Esophagus muscularis mucosa (tissue), 3 donors: ENCODE measurements around the gene DLL4.

Experiments used
- CTCF ChIP-seq, 3 experiments: fragments of 200-600 bp in 2 of 3; fragments of 450-650 bp in 1 of 3; sonication (generic) in 2 of 3; IDR thresholded peaks; one replicate each; pipeline ENCODE4 v1.5.1; 2017 to 2019; ENCODE audit warnings: antibody characterized with exemption in 3 of 3, mild to moderate bottlenecking in 2 of 3, moderate library complexity in 1 of 3
- POLR2AphosphoS5 ChIP-seq, 2 donors: sonication (generic); formaldehyde crosslinking; IDR thresholded peaks; one replicate each; pipeline ENCODE4 v1.6.1; 2017; ENCODE audit warnings: antibody characterized with exemption in 2 of 2

- TF ChIP-seq POLR2AphosphoS5 (IDR thresholded peaks at IDR 0.05) (no peak), CTCF (IDR thresholded peaks at IDR 0.05) (no peak)
Measured at GRCh38 chr15:40908095-40908494, 21.0 kb upstream of the DLL4 start.
